GM12878 (cell line): ENCODE results near the gene USP25. TPM values are rescaled to one million over a fixed set of nuclear protein-coding genes. Genes with fewer than 3 reads are reported as not detected.
A peak's percentile ranks its signal among the peaks of the same experiment; 100 is the strongest.

Experiments
- ATAC-seq: fragments of 200-7000 bp; cut with Tn5 transposase; 3 replicates; pipeline ENCODE4 v1.9.1; 2020; ENCODE audit warnings: mild to moderate bottlenecking, moderate library complexity
- BruUV-seq: library from RNA; stranded (reverse); fragments of 400-500 nt; replicated peaks from 2 replicates; lab custom pipeline; 2021; lab: Mats Ljungman, UMichigan
- CTCF ChIA-PET: fragments of 300-600 bp; sonication (Branson Sonifier 250); formaldehyde crosslinking; extraction: SDS; loops from one replicate; lab custom pipeline; 2021; ENCODE audit warnings: inconsistent platforms; lab: Yijun Ruan, JAX
- POLR2A ChIA-PET: fragments of 350-600 bp; formaldehyde crosslinking; extraction: SDS; loops from one replicate; lab custom pipeline; 2021; ENCODE audit warnings: inconsistent platforms; lab: Charles Lee
- RAD21 ChIA-PET: fragments of 300-600 bp; sonication (Branson Sonifier 250); formaldehyde crosslinking; loops from one replicate; lab custom pipeline; 2023; ENCODE audit warnings: antibody characterized with exemption; ENCODE audit not compliant: unreplicated experiment; lab: Charles Lee
- SMC1A ChIA-PET: fragments of 300-600 bp; sonication (Branson Sonifier 250); formaldehyde crosslinking; loops from one replicate; lab custom pipeline; 2023; ENCODE audit not compliant: unreplicated experiment, uncharacterized antibody; lab: Charles Lee
- DNase-seq: peaks from one replicate; pipeline ENCODE4 v3.0.0-alpha.2; 2011; ENCODE audit warnings: low read depth, low spot score
- FAIRE-seq: peaks from 3 replicates; lab custom pipeline; 2011; peaks lifted over from hg19 to GRCh38; lab: Jason Lieb, UNC
- H2AFZ ChIP-seq: 2 replicates; pipeline ENCODE4 v1.6.0; 2011; ENCODE audit warnings: low read depth, low read length, control low read depth; ENCODE audit not compliant: control insufficient read depth
- H3K27ac ChIP-seq: 2 replicates; pipeline ENCODE4 v1.5.1; 2011; ENCODE audit warnings: control low read depth; ENCODE audit not compliant: control insufficient read depth, insufficient read depth
- H3K27me3 ChIP-seq, 2 experiments: replicated peaks in 1 of 2; 2 replicates each; pipeline versions ENCODE4 v1.6.0 to v1.6.1; 2011; ENCODE audit warnings: low read length in 1 of 2; ENCODE audit not compliant: control insufficient read depth in 2 of 2, insufficient read depth in 2 of 2
- H3K36me3 ChIP-seq, 2 experiments: 2 replicates each; pipeline ENCODE4 v1.5.1; 2011; ENCODE audit warnings: low read length in 1 of 2; ENCODE audit not compliant: control insufficient read depth in 2 of 2, insufficient read depth in 2 of 2
- H3K4me1 ChIP-seq: 2 replicates; pipeline ENCODE4 v1.6.1; 2011; ENCODE audit warnings: mild to moderate bottlenecking, low read length, moderate library complexity, mixed read lengths; ENCODE audit not compliant: control insufficient read depth, insufficient read depth
- H3K4me2 ChIP-seq: 2 replicates; pipeline ENCODE4 v1.6.0; 2011; ENCODE audit warnings: control low read depth; ENCODE audit not compliant: control insufficient read depth, insufficient read depth
- H3K4me3 ChIP-seq: fragments of 200-600 bp; sonication (generic); 2 replicates; pipeline ENCODE4 v1.5.1; 2016
- H3K79me2 ChIP-seq: 2 replicates; pipeline ENCODE4 v1.6.0; 2011; ENCODE audit warnings: low read length; ENCODE audit not compliant: control insufficient read depth, insufficient read depth
- H3K9ac ChIP-seq: 2 replicates; pipeline ENCODE4 v1.8.0; 2011; ENCODE audit warnings: low read length, control low read depth, mixed read lengths; ENCODE audit not compliant: control insufficient read depth, insufficient read depth
- H3K9me3 ChIP-seq: replicated peaks from 3 replicates; pipeline ENCODE4 v1.5.1; 2011; ENCODE audit warnings: mild to moderate bottlenecking, low read length; ENCODE audit not compliant: control insufficient read depth, insufficient read depth
- H4K20me1 ChIP-seq: 2 replicates; pipeline ENCODE4 v1.6.0; 2011; ENCODE audit not compliant: control insufficient read depth, insufficient read depth
- MEF2A ChIP-seq: IDR thresholded peaks from 2 replicates; pipeline ENCODE4 v1.6.1; 2011; ENCODE audit warnings: low read depth, mild to moderate bottlenecking, low read length, moderate library complexity; ENCODE audit not compliant: insufficient read depth
- NR2F1 ChIP-seq: fragments of 450-650 bp; conservative IDR thresholded peaks from 2 replicates; pipeline ENCODE4 v1.6.1; 2017; ENCODE audit warnings: mild to moderate bottlenecking
- POLR2AphosphoS5 ChIP-seq: IDR thresholded peaks from 2 replicates; pipeline ENCODE4 v1.6.1; 2011; ENCODE audit warnings: mild to moderate bottlenecking, low read length, inconsistent platforms
- POU2F2 ChIP-seq: IDR thresholded peaks from 3 replicates; pipeline ENCODE4 v1.6.1; 2011; ENCODE audit warnings: low read depth, mild to moderate bottlenecking, low read length, borderline replicate concordance
- SP1 ChIP-seq: IDR thresholded peaks from one replicate; pipeline ENCODE4 v1.6.1; 2011; ENCODE audit warnings: low read depth, low read length
- WGBS: methylation state at CpG from one replicate; pipeline ENCODE4 v1.1.6; 2016; ENCODE audit warnings: low lambda C conversion rate; ENCODE audit not compliant: insufficient replicate concordance, insufficient coverage; ENCODE audit errors: missing lambda C conversion rate; 5-methylcytosine and 5-hydroxymethylcytosine counted together
- in situ Hi-C: fragments of 300-500 bp; cut with MboI; formaldehyde crosslinking; loops from 9 replicates; pipeline ENCODE4 v1.14.3; 2018; ENCODE audit warnings: mixed read lengths
- intact Hi-C: fragments of 100-400 bp; cut with micrococcal nuclease; formaldehyde crosslinking; loops from one replicate; pipeline ENCODE4 v1.14.2; 2022; ENCODE audit not compliant: unreplicated experiment
- polyA plus RNA-seq, 11 experiments: library from polyadenylated mRNA; depleted of rRNA in 4 of 11; unstranded in 6 of 11; stranded (reverse) in 5 of 11; fragments of >200 nt; fragmentation: Nextera tagmentation in 4 of 11; fragmentation: Illumina TruSeq in 1 of 11; extraction: Ambion mirVana in 4 of 11; extraction: Trizol in 1 of 11; gene quantifications; 1 replicate in 1 of 11; 2 replicates in 10 of 11; pipeline versions ENCODE4 v1.2.1 to v1.2.3, GENCODE V29; 2011 to 2016; ENCODE audit warnings: inconsistent platforms in 2 of 11, missing spikeins in 2 of 11, low read depth in 1 of 11
- total RNA-seq, 4 experiments: library from RNA; depleted of rRNA in 3 of 4; stranded (reverse); fragments of >200 nt in 3 of 4; fragmentation: Illumina TruSeq in 1 of 4; extraction: Trizol in 1 of 4; gene quantifications; 2 replicates each; pipeline versions ENCODE4 v1.2.1 to v1.2.3, GENCODE V29; 2013 to 2021
- TF ChIP-seq, protein P1 (sequence below): IDR thresholded peaks from 2 replicates; pipeline ENCODE4 v1.6.1; 2011; ENCODE audit warnings: mild to moderate bottlenecking, low read depth, low read length, moderate library complexity; ENCODE audit not compliant: insufficient replicate concordance

The USP25 gene
- total and polyA plus RNA-seq, 10 of the 15 experiments (the other 5 are each of a cell fraction or from before 2014, with no cell fraction given) = 1.5 to 31.3 (median 23.4) TPM

GRCh38 chr21:15741510-15741909 lies 11.7 kb downstream of the USP25 start:
- intact Hi-C loops = no loop called here
- no peak overlapping the region for H2AFZ ChIP-seq
- H4K20me1 ChIP-seq = no peaks in the 10 kb centered on the region
- no peak for TF ChIP-seq SP1
- no TSS peak for BruUV-seq
- ATAC-seq (no peak), DNase-seq (no peak), FAIRE-seq (no peak)
- no peak overlapping the region for H3K4me2 ChIP-seq
- no peaks in the 10 kb centered on the region for H3K27me3 ChIP-seq
- H3K4me3 ChIP-seq = no peak overlapping the region
- ChIA-PET CTCF (no interaction called here), SMC1A (no interaction called here), POLR2A (no interaction called here), RAD21 (no interaction called here)
- peaks cover 59% of the 10 kb centered on the region for H3K79me2 ChIP-seq
- in situ Hi-C loops = loop anchor here (25.0 kb wide), 4 partner anchors 704 to 1871 kb away; partner anchors contain the start of gene BTG3
- H3K4me1 ChIP-seq = no peaks in the 10 kb centered on the region
- H3K36me3 ChIP-seq = peaks cover 0 to 2% of the 10 kb centered on the region in 2 experiments; a peak in 2 of 4 replicates
- WGBS = 92% methylated on average over 1 of the region's 1 CpG
- H3K9ac ChIP-seq = no peak overlapping the region
- no peak overlapping the region for H3K27ac ChIP-seq
- H3K9me3 ChIP-seq = no peaks in the 10 kb centered on the region; the same call in 1 of the 3 replicates

DNA sequence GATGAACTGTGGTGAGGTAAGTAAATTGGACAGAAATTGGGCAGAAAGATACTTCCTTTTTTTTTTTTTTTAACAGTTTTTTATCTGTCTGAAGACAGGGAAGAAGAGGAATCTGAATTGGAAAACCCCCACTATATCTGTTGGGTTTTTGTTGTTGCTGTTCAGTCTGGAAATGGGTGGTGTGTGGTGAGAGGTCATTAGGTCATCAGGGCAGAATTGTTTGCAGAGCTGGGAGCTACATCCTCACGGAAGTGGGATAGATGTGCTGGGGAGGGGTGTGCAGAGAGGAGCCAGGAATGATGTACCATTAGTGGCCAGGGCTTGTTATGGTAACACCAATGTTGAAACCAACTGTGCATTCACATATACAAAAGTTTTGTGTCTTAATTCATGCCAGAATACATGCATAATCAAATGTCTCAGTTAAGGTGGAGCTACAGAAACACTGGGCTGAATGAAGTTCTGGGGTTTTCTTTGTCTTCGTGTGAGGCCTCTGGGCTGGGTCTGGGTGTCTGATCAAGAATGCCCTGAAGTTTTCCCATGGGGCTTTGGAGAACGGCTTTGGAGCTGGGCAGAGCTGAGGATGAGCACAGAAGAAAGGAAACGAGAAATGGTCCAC lies 12.4 kb downstream of the USP25 start:
- CTCF ChIA-PET = interaction anchor here (0.6 kb wide), 1 partner anchor 190 kb away, joined by 4 read pairs; no protein-coding TSS in a partner anchor
- POLR2A ChIA-PET = interaction anchor here (0.9 kb wide), 1 partner anchor 10 kb away, joined by 3 read pairs; no protein-coding TSS in a partner anchor
- Histone ChIP-seq H3K36me3 (peaks cover 0 to 2% of the 10 kb centered on the region in 2 experiments; a peak in 2 of 4 replicates), H3K27me3 (no peaks in the 10 kb centered on the region), H3K4me1 (no peaks in the 10 kb centered on the region), H3K79me2 (peaks cover 52% of the 10 kb centered on the region), H3K27ac (no peak overlapping the region), H3K9me3 (no peaks in the 10 kb centered on the region; the same call in 1 of the 3 replicates), H4K20me1 (no peaks in the 10 kb centered on the region), H3K4me2 (no peak overlapping the region), H3K4me3 (no peak overlapping the region), H3K9ac (no peak overlapping the region), H2AFZ (no peak overlapping the region)
- DNase-seq (no peak), FAIRE-seq (no peak), ATAC-seq (no peak)
- TF ChIP-seq NR2F1 = peak; percentile 80
- TF ChIP-seq MEF2A = no peak
- TF ChIP-seq, protein P1, sequence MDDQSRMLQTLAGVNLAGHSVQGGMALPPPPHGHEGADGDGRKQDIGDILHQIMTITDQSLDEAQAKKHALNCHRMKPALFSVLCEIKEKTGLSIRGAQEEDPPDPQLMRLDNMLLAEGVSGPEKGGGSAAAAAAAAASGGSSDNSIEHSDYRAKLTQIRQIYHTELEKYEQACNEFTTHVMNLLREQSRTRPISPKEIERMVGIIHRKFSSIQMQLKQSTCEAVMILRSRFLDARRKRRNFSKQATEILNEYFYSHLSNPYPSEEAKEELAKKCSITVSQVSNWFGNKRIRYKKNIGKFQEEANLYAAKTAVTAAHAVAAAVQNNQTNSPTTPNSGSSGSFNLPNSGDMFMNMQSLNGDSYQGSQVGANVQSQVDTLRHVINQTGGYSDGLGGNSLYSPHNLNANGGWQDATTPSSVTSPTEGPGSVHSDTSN = no peak
- TF ChIP-seq POU2F2 = 0 out of 3 replicates have a peak, but pooled peaks have one; percentile 12
- no peak for TF ChIP-seq POLR2AphosphoS5
- 71% methylated on average over 4 of the region's 4 CpGs for WGBS
- no TSS peak for BruUV-seq
- SMC1A ChIA-PET = interaction anchor here (0.7 to 1.5 kb wide), 2 partner anchors 14 to 144 kb away, joined by 3 read pairs; no protein-coding TSS in a partner anchor
- in situ Hi-C loops = loop anchor here (25.0 kb wide), 4 partner anchors 705 to 1870 kb away; partner anchors contain the start of gene BTG3
- RAD21 ChIA-PET = interaction anchor here (0.7 kb wide), 1 partner anchor 55 kb away, joined by 3 read pairs; no protein-coding TSS in a partner anchor
- intact Hi-C loops = no loop called here
